Chondrocyte (in vitro differentiated cells): ENCODE results near the gene ZNF532. TPM values are rescaled to one million over a fixed set of nuclear protein-coding genes. Genes with fewer than 3 reads are reported as not detected.
"Not testable (repeated sequence)": the region's sequence is repeated elsewhere in the genome, so short reads cannot be mapped to it uniquely, and the experiment has no call there.

Source experiments
- DNase-seq: peaks from one replicate; pipeline ENCODE4 v3.0.0; 2021; ENCODE audit warnings: mixed read lengths, low spot score
- H3K27ac Mint-ChIP-seq: one replicate; pipeline ENCODE4 v1.8.0; 2021; ENCODE audit warnings: mild to moderate bottlenecking, moderate library complexity, mixed read lengths; ENCODE audit not compliant: unreplicated experiment
- H3K27me3 Mint-ChIP-seq: 2 replicates; pipeline ENCODE4 v1.8.0; 2021; ENCODE audit warnings: low read depth, mixed read lengths
- H3K36me3 Mint-ChIP-seq: 2 replicates; pipeline ENCODE4 v1.8.0; 2021; ENCODE audit warnings: low read depth, mixed read lengths
- H3K4me1 Mint-ChIP-seq: 2 replicates; pipeline ENCODE4 v1.8.0; 2021; ENCODE audit warnings: low read depth, mild to moderate bottlenecking, mixed read lengths
- H3K4me3 Mint-ChIP-seq: one replicate; pipeline ENCODE4 v1.8.0; 2021; ENCODE audit warnings: mild to moderate bottlenecking, moderate library complexity, mixed read lengths; ENCODE audit not compliant: unreplicated experiment
- H3K9me3 Mint-ChIP-seq: 2 replicates; pipeline ENCODE4 v1.8.0; 2021; ENCODE audit warnings: low read depth, mixed read lengths
- total RNA-seq: library from RNA; stranded (reverse); gene quantifications from 3 replicates; pipeline ENCODE4 v1.2.1, GENCODE V29; 2021
- TF ChIP-seq, protein P1 (sequence below): fragments of 200-600 bp; sonication (generic); IDR thresholded peaks from 2 replicates; pipeline ENCODE4 v1.5.0; 2021; ENCODE audit warnings: antibody characterized with exemption, mild to moderate bottlenecking, moderate library complexity

Gene ZNF532
- total RNA-seq, 1 donor from 2014 or later: 162 TPM

DNA sequence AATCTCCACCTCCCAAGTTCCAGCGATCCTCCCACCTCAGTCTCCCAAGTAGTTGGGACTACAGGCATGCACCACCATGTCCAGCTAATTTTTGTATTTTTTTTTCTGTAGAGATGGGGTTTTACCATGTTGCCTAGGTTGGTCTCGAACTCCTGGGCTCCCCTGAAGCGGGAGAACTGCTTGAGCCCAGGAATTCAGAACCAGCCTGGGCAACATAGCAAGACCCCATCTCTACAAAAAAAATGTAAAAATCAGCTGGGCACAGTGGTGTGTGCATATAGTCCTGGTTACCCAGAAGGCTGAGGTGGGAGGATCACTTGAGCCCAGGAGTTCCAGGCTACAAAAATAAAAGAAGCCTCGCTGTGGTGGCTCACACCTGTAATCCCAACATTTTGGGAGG is 12.0 kb upstream of the ZNF532 start:
- H3K4me3 Mint-ChIP-seq: no peak overlapping the region
- peaks cover 49% of the 10 kb centered on the region for H3K4me1 Mint-ChIP-seq
- H3K27ac Mint-ChIP-seq: no peak overlapping the region
- no peaks in the 10 kb centered on the region for H3K36me3 Mint-ChIP-seq
- no peaks in the 10 kb centered on the region for H3K9me3 Mint-ChIP-seq
- no peak for DNase-seq
- no peaks in the 10 kb centered on the region for H3K27me3 Mint-ChIP-seq
- TF ChIP-seq, protein P1, sequence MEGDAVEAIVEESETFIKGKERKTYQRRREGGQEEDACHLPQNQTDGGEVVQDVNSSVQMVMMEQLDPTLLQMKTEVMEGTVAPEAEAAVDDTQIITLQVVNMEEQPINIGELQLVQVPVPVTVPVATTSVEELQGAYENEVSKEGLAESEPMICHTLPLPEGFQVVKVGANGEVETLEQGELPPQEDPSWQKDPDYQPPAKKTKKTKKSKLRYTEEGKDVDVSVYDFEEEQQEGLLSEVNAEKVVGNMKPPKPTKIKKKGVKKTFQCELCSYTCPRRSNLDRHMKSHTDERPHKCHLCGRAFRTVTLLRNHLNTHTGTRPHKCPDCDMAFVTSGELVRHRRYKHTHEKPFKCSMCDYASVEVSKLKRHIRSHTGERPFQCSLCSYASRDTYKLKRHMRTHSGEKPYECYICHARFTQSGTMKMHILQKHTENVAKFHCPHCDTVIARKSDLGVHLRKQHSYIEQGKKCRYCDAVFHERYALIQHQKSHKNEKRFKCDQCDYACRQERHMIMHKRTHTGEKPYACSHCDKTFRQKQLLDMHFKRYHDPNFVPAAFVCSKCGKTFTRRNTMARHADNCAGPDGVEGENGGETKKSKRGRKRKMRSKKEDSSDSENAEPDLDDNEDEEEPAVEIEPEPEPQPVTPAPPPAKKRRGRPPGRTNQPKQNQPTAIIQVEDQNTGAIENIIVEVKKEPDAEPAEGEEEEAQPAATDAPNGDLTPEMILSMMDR: no peak

DNA sequence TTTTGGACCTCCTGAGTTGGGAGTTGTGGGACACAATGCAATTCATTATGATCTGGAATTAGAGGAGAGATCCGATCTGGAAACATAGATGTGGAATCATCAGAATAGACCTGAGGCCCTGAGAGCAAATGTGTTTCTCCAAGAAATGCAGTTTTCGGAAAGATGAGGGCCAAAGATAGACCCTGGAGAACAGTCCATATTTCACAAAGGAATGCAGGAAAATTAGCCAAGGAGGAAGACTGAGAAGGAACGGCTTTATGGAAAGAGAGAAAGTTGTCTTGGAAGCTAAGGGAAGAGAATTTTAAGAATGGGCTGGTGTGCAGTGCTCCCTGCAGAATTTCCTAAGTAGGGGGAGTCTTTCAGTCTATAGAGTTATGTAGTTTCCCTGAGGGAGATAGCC is 11.1 kb upstream of the ZNF532 start:
- Mint-ChIP-seq H3K27ac (no peak overlapping the region), H3K4me1 (peaks cover 43% of the 10 kb centered on the region), H3K36me3 (no peaks in the 10 kb centered on the region), H3K4me3 (no peak overlapping the region), H3K9me3 (no peaks in the 10 kb centered on the region), H3K27me3 (no peaks in the 10 kb centered on the region)
- TF ChIP-seq, protein P1: no peak
- DNase-seq: no peak

DNA sequence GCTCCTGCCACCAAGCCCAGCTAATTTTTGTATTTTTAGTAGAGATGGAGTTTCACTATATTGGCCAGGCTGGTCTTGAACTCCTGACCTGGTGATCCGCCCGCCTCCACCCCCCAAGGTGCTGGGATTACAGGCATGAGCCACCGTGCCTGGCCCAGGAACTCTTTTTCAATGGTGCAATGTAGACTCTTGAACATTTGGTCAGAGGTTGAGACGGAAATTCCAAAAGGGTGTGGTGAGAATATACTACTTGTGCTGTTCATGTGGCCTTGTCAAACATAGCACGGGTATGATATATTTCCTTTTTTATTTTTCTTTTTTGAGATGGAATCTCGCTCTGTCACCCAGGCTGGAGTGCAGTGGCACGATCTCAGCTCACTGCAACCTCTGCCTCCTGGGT is 9.2 kb upstream of the ZNF532 start:
- peaks cover 44% of the 10 kb centered on the region for H3K4me1 Mint-ChIP-seq
- H3K27ac Mint-ChIP-seq: peak overlapping the region; percentile 57
- not testable (repeated sequence) for DNase-seq, H3K27me3 Mint-ChIP-seq, H3K9me3 Mint-ChIP-seq, H3K4me3 Mint-ChIP-seq, H3K36me3 Mint-ChIP-seq

DNA sequence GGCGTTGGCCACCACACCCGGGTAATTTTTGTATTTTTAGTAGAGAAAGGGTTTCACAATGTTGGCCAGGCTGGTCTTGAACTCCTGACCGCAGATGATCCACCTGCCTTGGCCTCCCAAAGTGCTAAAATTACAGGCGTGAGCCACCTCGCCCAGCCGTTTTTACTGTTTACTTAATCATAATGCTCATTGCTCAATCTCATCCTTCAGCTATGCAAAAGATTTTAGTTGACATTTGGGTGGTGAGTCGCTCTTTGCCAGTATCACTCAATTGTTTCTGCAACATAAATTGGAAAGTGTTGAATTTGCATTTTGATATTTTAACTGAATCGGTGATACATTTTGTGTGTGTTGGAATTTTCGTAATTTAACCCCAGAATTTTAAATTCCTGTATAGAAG is 7.8 kb upstream of the ZNF532 start:
- Mint-ChIP-seq H3K27ac (no peak overlapping the region), H3K27me3 (no peaks in the 10 kb centered on the region), H3K9me3 (no peaks in the 10 kb centered on the region), H3K4me3 (no peak overlapping the region), H3K36me3 (no peaks in the 10 kb centered on the region), H3K4me1 (peaks cover 43% of the 10 kb centered on the region)
- DNase-seq: no peak
- TF ChIP-seq, protein P1: no peak

DNA sequence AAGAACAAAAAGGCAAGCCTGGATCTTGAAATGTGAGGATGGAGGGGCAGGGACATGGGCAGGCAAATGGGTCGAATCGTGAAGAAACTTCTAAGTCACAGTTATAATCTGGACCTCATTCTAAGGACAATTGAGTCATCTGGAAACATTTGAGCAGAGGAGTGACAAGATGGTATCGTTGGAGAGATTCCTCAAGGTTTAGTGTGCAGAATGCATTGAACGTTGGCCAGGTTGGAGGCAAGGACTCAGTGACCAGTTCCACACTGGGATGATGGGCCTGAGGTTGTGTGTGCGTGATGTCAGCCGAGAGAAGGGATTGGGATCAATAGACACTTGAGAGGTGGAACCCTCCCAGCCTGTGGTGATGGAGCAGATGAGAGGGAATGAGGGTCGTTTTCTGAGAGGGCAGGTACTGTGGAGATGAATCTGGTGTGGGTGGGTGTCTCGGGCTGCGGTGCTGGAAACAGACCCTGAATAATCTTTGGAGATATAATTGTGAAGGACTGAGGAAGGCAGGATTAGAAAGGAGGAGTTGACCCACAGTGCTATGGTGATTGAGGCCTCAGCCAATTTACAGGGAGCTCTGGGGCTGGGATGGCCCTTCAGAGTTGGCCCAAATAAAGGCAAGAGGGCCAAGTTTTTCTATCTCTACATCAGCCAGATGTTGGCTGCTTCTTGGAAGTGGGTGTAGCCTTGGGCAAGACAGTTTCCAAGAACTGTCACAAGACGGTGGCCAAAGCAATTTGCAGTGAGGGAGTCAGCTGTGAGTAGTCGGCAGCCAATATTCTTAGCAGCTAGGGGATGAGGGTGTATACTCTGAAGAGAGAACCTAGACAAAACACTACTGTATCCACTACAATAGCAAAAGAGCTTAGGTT is 5.8 kb upstream of the ZNF532 start:
- DNase-seq: no peak

More for the DNA sequence above, 5.8 kb upstream of the ZNF532 start:
- H3K36me3 Mint-ChIP-seq: no peaks in the 10 kb centered on the region
- peaks cover 45% of the 10 kb centered on the region for H3K4me1 Mint-ChIP-seq
- H3K27ac Mint-ChIP-seq: no peak overlapping the region
- no peak overlapping the region for H3K4me3 Mint-ChIP-seq
- no peaks in the 10 kb centered on the region for H3K9me3 Mint-ChIP-seq
- no peaks in the 10 kb centered on the region for H3K27me3 Mint-ChIP-seq
- TF ChIP-seq, protein P1: no peak
